G401 (cell line): ENCODE measurements around the gene SPATS2. TPM values are rescaled to one million over a fixed set of nuclear protein-coding genes. Genes with fewer than 3 reads are reported as not detected.
"Not testable (repeated sequence)": the region's sequence is repeated elsewhere in the genome, so short reads cannot be mapped to it uniquely, and the experiment has no call there.

Experiments
- DNase-seq: peaks from one replicate; pipeline ENCODE4 v3.0.0-alpha.2; 2015; ENCODE audit warnings: low spot score
- in situ Hi-C: cut with HindIII; loops from 2 replicates; pipeline ENCODE4 v1.10.0; 2016; ENCODE audit warnings: low sequenced_read_pairs, mixed read lengths
- total RNA-seq: library from RNA; depleted of rRNA; stranded (reverse); fragments of >200 nt; shearing (Covaris generic); gene quantifications from 2 replicates; pipeline ENCODE4 v1.2.3, GENCODE V29; 2014

The SPATS2 gene
- total RNA-seq, 1 experiment from 2014 or later: 65.1 TPM

DNA sequence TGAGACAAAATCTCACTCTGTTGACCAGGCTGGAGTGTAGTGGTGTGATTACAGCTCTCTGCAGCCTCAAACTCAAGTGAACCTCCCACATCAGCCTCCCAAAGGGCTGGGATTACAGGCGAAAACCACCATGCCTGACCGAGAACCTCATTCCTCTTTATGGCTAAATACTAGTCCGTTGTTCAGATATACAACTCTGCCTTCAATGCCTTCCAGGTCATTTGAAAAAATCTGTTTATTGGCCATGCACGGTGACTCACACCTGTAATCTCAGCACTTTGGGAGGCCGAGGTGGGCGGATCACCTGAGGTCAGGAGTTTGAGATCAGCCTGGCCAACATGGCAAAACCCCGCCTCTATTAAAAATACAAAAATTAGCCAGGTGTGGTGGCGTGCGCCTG is 12.9 kb downstream of the SPATS2 start:
- in situ Hi-C loops, DNase-seq: not testable (repeated sequence)

DNA sequence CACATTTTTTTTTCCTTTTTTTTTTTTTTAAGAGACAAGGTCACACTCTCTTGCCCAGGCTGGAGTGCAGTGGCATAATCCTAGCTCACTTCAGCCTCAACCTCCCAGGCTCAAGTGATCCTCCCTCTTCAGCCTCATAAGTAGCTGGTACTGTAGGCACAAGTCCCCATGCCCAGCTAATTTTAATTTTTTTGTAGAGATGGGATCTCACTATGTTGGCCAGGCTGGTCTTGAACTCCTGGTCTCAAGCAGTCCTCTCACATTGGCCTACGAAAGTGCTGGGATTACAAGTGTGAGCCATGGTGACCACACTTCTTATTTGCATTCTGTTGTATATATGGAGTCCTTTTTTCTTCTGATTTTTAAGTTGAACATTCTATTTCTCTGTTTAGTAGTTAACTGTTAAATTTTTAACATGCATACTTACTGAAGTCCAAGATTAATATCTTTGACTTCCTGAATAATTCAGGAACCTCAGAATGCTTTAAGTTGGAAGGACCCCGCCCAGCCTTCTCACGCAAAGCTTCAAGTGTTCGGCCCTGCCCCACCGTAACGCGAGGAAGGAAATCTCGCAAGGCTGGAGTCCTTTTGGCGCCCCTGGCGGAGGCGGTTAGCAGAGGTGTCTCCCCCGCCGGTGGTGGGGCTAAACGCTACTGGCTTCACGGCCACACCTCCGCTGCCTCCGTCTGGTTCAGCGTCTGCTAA is 21.6 kb downstream of the SPATS2 start:
- in situ Hi-C loops: no loop called here
- DNase-seq: no peak

DNA sequence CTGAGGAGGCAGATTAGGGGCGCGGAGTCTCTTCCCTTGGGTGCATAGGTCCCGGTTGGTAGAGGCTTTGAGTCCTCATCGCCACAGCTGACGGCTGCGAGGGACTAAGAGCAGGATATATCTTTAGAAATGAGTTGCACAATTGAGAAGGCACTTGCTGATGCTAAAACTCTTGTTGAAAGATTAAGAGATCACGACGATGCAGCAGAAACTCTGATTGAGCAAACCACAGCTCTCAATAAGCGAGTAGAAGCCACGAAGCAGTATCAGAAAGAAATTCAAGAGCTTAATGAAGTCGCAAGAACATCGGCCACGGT is 22.1 kb downstream of the SPATS2 start:
- in situ Hi-C loops: no loop called here
- no peak for DNase-seq

DNA sequence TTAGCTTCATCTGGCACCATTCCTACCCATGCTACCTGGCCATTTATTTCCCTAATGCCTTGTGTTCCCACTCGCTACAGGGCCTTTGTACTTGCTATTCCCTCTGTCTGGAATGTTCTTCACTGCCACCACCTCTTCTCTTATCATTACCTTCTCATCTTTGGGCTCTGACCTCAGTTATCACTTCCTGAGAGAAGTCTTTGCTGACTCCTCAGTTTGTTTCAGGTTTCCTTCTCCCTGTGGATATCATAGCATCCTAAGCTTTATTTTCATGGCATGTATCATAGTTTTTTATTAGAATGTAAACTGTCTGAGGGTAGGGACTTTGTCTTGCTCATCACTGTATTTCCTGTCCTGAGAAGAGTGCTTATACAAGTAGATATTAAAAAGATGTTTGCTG is 29.7 kb downstream of the SPATS2 start:
- in situ Hi-C loops: no loop called here
- no peak for DNase-seq

DNA sequence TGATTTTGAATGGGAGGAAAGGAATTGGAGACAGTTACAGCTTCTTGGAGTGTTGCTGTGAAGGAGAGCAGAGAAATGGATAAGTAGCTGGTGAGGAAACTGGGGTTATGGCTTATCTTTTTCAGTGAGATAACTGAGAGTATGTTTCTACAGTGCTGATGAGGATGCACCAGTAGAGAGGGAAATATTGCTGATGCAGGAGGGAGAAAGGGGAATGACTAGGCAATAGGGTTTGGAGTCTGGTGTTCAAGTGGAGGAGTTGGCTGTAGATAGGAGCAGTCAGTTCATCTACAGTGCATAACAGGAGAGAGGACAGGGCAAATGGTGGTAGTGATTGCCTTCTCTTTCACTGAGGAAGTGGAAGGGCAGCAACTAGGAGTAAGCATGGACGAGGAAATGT is 33.0 kb downstream of the SPATS2 start:
- in situ Hi-C loops: no loop called here
- DNase-seq: no peak

DNA sequence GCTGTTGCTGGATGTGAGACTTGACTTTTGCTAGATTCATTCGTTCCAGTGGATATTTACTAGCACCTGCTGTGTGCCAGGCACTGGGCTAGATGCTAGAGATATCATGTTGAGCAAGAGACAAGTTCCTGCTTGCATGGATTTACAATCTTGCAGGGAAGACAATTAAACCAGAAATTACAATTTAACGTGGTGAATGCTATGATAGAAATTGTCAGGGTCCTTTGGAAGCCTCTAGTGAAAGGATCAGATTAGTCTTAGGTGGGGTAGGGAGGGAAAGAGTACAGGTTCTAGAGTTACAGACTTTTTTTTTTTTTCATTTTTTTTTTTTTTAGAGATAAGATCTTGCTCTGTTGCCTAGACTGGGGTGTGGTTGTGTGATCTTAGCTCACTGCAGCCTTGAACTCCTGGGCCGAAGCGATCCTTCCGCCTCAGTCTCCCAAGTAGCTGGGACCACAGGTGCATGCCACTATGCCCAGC is 36.7 kb downstream of the SPATS2 start:
- DNase-seq: no peak
- in situ Hi-C loops: no loop called here

DNA sequence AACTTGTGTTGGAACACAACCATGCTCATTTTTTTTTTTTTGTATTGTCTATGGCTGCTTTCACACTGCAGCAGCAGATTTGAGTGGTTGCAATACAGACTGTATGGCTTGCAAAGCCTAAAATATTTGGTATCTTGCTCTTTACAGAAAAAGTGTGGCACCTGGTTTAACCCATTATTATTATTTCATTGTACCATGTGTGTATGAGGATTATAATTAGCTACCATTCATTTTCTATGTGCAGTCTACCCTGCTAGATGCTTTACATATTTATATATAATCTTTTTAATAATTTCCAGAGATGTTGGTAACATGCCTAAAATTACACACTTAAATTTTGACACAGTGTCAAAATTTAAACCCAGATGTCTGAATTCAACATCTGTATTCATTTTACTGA is 37.7 kb downstream of the SPATS2 start:
- DNase-seq: no peak
- in situ Hi-C loops: no loop called here

DNA sequence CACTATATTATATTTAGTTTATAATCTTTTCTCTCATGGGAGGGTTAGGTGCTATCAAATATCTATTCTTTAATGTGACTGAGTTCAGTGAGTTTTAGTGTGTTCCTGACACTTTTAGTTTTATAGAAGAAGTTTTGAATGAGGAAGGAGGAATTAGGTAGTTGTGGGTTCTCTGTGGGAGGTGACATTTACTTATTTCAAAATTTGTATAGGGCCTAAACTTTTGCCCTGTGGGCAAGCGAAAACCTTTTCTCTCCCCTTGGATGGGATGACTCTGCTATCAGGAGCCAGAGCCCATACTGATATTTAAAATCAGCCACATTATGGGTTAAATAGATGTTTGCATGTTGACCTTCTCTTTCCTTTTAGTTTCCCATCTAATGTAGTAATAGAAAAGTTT is 43.6 kb downstream of the SPATS2 start:
- DNase-seq: no peak
- in situ Hi-C loops: no loop called here

DNA sequence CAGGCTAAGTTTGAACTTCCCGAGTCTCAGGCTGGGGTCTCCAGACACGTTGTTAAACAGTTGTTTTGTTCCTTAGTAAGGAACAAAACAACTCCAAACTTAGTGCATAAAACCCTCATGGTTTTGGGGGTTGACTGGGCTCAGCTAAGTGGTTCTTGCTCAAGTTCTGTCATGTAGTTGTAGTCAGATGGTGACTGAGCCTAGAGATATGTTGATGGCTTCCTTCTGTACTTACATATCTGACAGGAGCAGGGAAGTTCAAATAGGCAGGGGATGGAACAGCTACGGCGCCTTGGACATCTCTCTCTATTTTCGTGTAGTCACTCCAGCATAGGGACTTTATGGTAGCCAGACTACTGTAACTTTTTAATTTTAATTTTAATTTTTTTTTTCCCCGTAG is 45.7 kb downstream of the SPATS2 start:
- in situ Hi-C loops: no loop called here
- no peak for DNase-seq

DNA sequence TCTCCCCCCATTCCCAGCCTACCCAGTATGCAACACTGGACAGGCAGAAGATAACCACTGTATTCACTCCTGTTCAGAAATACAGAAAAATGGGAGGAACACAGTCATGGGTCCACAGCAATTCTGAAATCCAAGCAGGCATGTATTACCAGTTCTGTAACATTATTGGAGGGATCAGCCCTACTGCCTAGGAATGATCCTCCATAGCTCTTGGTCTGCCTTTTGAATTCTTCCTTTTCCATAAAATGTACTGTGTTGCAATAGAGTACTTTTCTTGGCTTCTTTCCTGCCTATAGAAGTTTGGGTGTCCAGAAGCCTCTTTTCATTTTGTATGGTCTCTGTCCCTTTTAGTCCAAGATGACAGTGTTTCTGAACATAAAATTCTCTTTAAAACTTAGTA is 46.5 kb downstream of the SPATS2 start:
- DNase-seq: no peak
- in situ Hi-C loops: no loop called here

DNA sequence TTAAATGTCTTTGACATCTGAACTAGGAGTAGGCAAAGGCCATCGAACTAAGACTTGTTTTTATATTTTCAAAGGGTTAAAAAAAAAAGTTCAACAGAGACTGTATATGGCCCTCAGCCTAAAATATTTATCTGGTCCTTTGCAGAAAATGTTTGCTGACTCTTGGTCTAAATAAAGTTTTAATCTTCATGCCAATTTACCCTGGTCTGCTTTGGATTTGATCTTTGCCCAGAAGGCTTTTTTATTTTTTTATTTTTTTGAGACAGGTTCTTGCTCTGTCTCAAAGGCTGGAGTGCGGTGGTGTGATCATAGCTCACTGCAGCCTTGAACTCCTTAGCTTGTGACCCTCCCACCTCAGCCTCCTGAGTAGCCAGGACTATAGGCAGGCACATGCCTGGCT is 47.1 kb downstream of the SPATS2 start:
- in situ Hi-C loops: no loop called here
- no peak for DNase-seq

DNA sequence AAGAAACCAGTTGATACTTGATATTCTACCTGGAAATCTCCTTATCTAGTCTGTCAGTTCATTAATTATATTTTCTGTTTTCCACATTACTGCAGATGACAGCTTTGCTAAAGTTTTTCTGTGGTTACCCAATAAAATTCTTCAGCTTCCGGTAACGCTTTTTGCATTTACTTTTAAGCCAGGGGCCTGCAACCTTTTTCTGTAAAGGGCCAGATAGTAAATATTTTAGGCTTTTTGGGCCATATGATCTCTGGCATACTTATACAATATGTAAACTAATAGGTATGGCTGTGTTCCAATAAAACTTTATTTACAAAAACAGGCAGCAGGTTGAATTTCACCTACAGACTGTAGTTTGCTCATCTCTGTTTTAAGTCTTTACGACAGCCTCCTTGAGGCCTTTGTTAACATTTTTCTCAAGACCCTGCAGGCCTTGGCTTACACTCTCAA is 48.3 kb downstream of the SPATS2 start:
- DNase-seq: no peak
- in situ Hi-C loops: no loop called here

DNA sequence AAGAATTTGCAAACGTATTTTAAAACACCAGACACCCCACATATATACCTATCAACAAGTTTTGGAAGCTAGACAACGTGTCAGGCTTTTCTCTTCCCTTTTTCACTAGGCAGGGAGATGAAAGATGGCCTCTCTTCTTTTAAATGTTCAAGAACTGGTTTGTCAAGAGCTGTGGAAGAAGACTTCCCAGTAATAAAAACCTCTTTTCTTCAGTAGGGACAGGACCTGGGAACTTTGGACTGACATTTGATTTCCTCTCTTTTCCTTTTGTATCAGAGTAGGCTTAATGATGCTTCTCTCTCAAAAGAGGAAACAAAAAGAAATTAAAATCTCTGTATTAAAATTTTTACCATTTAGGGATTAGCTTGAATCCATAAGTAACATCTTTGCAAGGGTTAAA is 49.6 kb downstream of the SPATS2 start:
- in situ Hi-C loops: no loop called here
- no peak for DNase-seq

DNA sequence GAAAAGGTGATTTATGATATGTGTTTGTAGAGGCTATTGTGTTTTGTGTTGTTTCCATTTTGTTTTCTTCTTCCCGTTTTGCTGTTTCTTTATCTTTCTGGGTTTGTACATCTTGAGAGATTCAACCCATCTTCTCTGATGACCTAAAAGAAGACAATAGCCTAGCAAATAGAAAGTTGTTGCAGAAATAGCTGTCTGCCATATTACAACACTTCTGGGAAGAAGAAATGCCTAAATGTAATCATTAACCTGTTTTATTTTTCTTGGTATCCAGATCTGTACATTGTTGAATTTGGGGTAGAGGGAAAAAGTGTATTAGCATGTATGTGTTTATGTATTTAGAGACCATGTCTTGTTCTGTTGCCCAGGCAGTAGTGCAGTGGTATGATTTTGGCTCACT is 50.3 kb downstream of the SPATS2 start:
- in situ Hi-C loops: no loop called here

DNA sequence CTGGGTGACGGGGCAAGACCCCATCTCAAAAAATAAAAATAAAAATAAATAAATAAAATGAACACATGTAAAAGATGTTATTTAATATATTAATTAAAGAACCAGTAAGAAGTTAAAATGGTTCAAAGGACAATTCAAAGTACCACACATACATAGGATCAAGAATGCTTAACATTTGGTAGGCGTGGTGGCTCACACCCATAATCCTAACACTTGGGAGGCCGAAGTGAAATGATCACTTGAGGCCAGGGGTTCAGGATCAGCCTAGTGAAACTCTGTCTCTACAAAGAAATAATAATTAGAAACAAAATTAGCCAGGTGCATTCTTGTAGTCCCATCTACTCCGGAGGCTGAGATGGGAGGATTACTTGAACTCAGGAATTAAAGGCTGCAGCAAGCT is 53.3 kb downstream of the SPATS2 start:
- in situ Hi-C loops: no loop called here
- no peak for DNase-seq

More for the DNA sequence above, 50.3 kb downstream of the SPATS2 start:
- DNase-seq: no peak

DNA sequence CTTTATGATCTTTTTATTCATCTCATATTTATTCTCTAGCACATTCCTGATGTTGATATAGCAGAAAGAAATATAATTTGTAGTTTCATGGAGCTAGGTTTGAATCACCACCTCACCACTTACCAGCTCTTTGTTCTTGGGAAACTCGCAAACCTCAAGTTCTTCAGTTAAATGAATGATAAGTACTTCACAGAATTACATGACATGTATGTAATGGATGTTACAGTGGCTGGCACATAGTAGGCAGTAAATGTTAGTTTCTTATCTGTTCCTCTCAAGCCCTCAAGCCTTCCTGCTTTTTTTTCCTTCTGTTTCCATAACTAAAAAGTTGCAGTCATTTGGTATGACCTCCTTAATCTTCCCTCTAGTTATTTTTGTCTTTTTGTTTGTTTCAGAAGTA is 54.9 kb downstream of the SPATS2 start:
- in situ Hi-C loops: no loop called here
- no peak for DNase-seq

DNA sequence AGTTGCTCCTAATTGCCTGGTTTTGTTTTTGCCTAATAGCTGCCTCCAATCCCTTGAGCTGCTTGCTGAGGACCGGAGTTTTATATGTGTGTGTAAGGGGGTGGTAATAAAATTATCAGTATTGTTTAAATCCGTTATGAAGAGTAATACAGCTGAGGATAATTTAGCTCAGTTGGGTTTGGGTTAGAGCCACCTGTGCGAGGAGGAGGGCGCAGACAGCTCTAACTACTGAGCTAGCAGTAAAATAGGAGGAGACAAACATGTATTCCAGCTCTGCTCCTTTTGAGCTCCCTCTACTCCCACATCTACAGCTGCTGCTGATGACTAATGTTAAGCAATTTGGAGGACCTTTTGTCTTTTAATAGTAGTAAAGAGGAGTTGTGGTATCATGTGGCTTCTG is 61.5 kb downstream of the SPATS2 start:
- DNase-seq: no peak

DNA sequence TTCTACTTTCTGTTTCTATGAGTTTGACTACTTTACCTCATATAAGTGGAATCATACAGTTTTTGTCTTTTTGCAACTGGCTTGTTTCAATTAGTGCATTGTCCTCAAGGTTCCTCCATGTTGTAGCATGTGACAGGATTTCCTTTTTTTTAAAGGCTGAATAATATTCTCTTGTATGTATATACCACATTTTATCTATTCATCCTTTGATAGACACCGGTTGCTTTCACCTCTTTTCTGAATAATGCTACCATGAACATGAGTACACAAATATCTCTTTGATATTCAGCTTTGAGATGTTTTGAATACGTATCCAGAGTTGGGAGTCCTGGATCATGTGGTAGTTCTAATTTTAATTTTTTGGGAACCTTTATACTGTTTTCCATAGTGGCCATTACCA is 65.4 kb downstream of the SPATS2 start:
- no peak for DNase-seq
- in situ Hi-C loops: no loop called here

More for the DNA sequence above, 61.5 kb downstream of the SPATS2 start:
- in situ Hi-C loops: no loop called here

DNA sequence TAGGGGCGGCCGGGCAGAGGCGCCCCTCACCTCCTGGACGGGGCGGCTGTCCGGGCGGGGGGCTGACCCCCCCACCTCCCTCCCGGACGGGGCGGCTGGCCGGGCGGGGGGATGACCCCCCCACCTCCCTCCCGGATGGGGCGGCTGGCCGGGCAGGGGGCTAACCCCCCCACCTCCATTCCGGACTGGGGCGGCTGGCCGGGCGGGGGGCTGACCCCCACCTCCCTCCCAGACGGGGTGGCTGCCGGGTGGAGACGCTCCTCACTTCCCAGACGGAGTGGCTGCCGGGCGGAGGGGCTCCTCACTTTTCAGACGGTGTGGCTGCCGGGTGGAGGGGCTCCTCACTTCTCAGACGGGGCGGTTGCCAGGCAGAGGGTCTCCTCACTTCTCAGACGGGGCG is 69.5 kb downstream of the SPATS2 start:
- DNase-seq, in situ Hi-C loops: not testable (repeated sequence)

DNA sequence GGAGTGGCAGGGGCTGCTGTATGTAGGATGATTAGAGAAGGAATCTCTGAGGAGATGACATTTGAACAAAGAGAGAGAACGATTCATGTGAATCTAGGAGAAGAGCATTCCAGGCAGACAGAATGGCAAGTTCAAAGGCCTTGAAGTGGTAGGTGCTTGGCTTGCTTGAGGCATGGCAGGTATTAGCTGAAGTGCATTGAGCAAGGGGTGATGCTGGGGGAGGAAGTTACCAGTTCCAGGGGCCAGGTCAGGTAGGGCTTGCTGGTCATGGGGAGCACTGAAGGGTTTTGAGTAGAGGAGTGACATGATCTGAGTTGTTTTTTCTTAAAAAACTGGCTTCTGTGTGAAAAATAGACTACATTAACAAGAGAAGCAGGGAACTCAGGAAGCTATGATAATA is 71.8 kb downstream of the SPATS2 start:
- no peak for DNase-seq
- in situ Hi-C loops: no loop called here

DNA sequence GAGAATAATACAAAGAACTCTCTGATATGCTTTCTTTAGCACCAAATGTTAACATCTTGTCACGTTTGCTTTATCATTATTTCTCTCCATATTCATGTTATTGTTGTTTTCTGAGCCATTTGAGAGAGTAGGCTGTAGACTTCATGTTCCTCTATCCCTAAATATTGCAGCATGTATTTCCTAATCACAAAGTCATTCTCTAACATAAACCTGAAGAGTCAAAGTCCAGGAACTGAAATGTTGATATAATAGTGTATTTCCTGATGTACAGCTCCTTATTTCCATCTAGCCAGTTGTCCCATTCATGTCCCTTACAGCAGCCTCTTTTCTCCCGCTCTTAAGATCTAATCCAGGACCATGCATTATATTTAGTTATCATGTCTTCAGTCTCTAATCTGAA is 72.8 kb downstream of the SPATS2 start:
- in situ Hi-C loops: no loop called here
- DNase-seq: no peak

DNA sequence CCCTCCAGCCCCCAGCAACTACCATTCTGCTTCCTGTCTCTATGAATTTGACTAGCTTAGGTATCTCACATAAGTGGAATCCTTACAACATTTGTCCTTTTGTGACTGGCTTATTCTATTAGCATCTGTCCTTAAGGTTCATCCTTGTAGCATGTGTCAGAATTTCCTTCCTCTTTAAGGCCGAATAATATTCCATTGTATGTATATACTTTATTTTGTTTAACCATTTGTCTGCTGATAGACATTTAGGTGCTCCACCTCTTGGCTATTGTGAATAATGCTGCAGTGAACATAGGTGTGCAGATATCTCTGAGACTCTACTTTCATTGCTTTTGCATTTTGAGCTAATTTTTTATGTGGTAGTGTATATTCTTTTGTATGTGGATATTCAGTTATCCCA is 75.7 kb downstream of the SPATS2 start:
- in situ Hi-C loops: no loop called here
- DNase-seq: no peak
